DOHH2 (cell line): ENCODE results near the gene SPCS1.

Experiments used
- H3F3A ChIP-seq: fragments of 200-600 bp; sonication (generic), shearing (Covaris generic); 2 replicates; pipeline ENCODE4 v1.6.0; 2016; ENCODE audit warnings: antibody characterized with exemption, mild to moderate bottlenecking; ENCODE audit not compliant: control insufficient read depth, insufficient read depth
- H3K27ac ChIP-seq: fragments of 200-600 bp; sonication (generic); 2 replicates; pipeline ENCODE4 v1.5.1; 2014; ENCODE audit warnings: low read depth, mild to moderate bottlenecking, low read length, moderate library complexity
- H3K27me3 ChIP-seq: fragments of 200-600 bp; sonication (generic); 2 replicates; pipeline ENCODE4 v1.6.1; 2014; ENCODE audit warnings: mild to moderate bottlenecking, low read length, mixed read lengths; ENCODE audit not compliant: control insufficient read depth
- H3K36me3 ChIP-seq: fragments of 200-600 bp; sonication (generic); 2 replicates; pipeline ENCODE4 v1.6.1; 2014; ENCODE audit warnings: mild to moderate bottlenecking, low read length, moderate library complexity, mixed read lengths; ENCODE audit not compliant: control insufficient read depth
- H3K4me1 ChIP-seq: fragments of 200-600 bp; sonication (generic); 2 replicates; pipeline ENCODE4 v1.6.1; 2014; ENCODE audit warnings: mild to moderate bottlenecking, low read length, mixed read lengths; ENCODE audit not compliant: control insufficient read depth
- H3K4me2 ChIP-seq: fragments of 200-600 bp; sonication (generic); 2 replicates; pipeline ENCODE4 v1.6.0; 2014; ENCODE audit warnings: mild to moderate bottlenecking, low read length, moderate library complexity
- H3K4me3 ChIP-seq: fragments of 200-600 bp; sonication (generic); 2 replicates; pipeline ENCODE4 v1.5.1; 2014; ENCODE audit warnings: mild to moderate bottlenecking, low read length, mixed read lengths
- H3K79me2 ChIP-seq: fragments of 200-600 bp; sonication (generic); 2 replicates; pipeline ENCODE4 v1.6.1; 2014; ENCODE audit warnings: mild to moderate bottlenecking, low read length, mixed read lengths; ENCODE audit not compliant: control insufficient read depth
- H3K9me2 ChIP-seq: fragments of 200-600 bp; sonication (generic); replicated peaks from 2 replicates; pipeline ENCODE4 v1.6.1; 2014; ENCODE audit warnings: mild to moderate bottlenecking, low read length, mixed read lengths; ENCODE audit not compliant: control insufficient read depth
- H3K9me3 ChIP-seq: fragments of 200-600 bp; sonication (generic); 2 replicates; pipeline ENCODE4 v1.6.1; 2014; ENCODE audit warnings: antibody characterized with exemption, low read length, mixed read lengths; ENCODE audit not compliant: control insufficient read depth, insufficient read depth
- H4K20me1 ChIP-seq: fragments of 200-600 bp; sonication (generic); 2 replicates; pipeline ENCODE4 v1.6.0; 2014; ENCODE audit warnings: low read depth, mild to moderate bottlenecking, antibody characterized with exemption, low read length, moderate library complexity; ENCODE audit not compliant: control insufficient read depth, insufficient read depth
- CTCF ChIP-seq: fragments of 200-600 bp; sonication (generic); IDR thresholded peaks from one replicate; pipeline ENCODE4 v1.5.1; 2014; ENCODE audit warnings: antibody characterized with exemption, mild to moderate bottlenecking, low read depth, low read length; ENCODE audit not compliant: poor library complexity, severe bottlenecking
- EZH2phosphoT487 ChIP-seq: fragments of 200-600 bp; sonication (generic); IDR thresholded peaks from 2 replicates; pipeline ENCODE4 v1.6.1; 2017; ENCODE audit warnings: borderline replicate concordance, mild to moderate bottlenecking, antibody characterized with exemption, low read length, moderate library complexity, mixed read lengths

The SPCS1 gene

GRCh38 chr3:52730681-52731080 is 24.8 kb downstream of the SPCS1 start:
- Histone ChIP-seq H3K36me3 (peaks cover 36% of the 10 kb centered on the region), H3K4me3 (no peak overlapping the region), H3K4me1 (no peaks in the 10 kb centered on the region), H3K79me2 (no peaks in the 10 kb centered on the region), H3K27ac (no peak overlapping the region), H3K4me2 (no peak overlapping the region), H4K20me1 (no peaks in the 10 kb centered on the region), H3F3A (0 out of 2 replicates have a peak, but pooled peaks cover 5% of the 10 kb centered on the region), H3K9me3 (no peaks in the 10 kb centered on the region), H3K27me3 (no peaks in the 10 kb centered on the region), H3K9me2 (no peaks in the 10 kb centered on the region)
- TF ChIP-seq EZH2phosphoT487: no peak
- no peak for TF ChIP-seq CTCF

GRCh38 chr3:52731590-52731989 is 25.7 kb downstream of the SPCS1 start:
- TF ChIP-seq EZH2phosphoT487 (no peak), CTCF (no peak)
- Histone ChIP-seq H3K9me2 (no peaks in the 10 kb centered on the region), H4K20me1 (no peaks in the 10 kb centered on the region), H3K79me2 (no peaks in the 10 kb centered on the region), H3K4me2 (no peak overlapping the region), H3F3A (0 out of 2 replicates have a peak, but pooled peaks cover 2% of the 10 kb centered on the region), H3K4me1 (no peaks in the 10 kb centered on the region), H3K27ac (no peak overlapping the region), H3K9me3 (no peaks in the 10 kb centered on the region), H3K4me3 (no peak overlapping the region), H3K27me3 (no peaks in the 10 kb centered on the region), H3K36me3 (peaks cover 39% of the 10 kb centered on the region)

GRCh38 chr3:52733256-52733891 is 27.5 kb downstream of the SPCS1 start:
- H3K79me2 ChIP-seq: no peaks in the 10 kb centered on the region
- TF ChIP-seq EZH2phosphoT487 (no peak), CTCF (no peak)
- H3K4me2 ChIP-seq: no peak overlapping the region
- H3K4me1 ChIP-seq: no peaks in the 10 kb centered on the region
- H3K27ac ChIP-seq: no peak overlapping the region
- no peak overlapping the region for H3K4me3 ChIP-seq
- no peaks in the 10 kb centered on the region for H3K27me3 ChIP-seq
- peaks cover 43% of the 10 kb centered on the region for H3K36me3 ChIP-seq
- no peaks in the 10 kb centered on the region for H4K20me1 ChIP-seq
- no peaks in the 10 kb centered on the region for H3K9me2 ChIP-seq
- H3F3A ChIP-seq: 0 out of 2 replicates have a peak, but pooled peaks cover 2% of the 10 kb centered on the region
- H3K9me3 ChIP-seq: no peaks in the 10 kb centered on the region
